Measurements from ENCODE around the gene POLN.

POLN gene

GRCh38 chr4:2150076-2150475 is 91.8 kb downstream of the POLN start:
- H3K79me2 ChIP-seq (ENCODE audit: insufficient read depth, low read length): no peaks in the 10 kb centered on the region
- TF ChIP-seq EZH2phosphoT487 (IDR thresholded peaks at IDR 0.05; ENCODE audit: borderline replicate concordance): no peak
- TF ChIP-seq, protein P1, sequence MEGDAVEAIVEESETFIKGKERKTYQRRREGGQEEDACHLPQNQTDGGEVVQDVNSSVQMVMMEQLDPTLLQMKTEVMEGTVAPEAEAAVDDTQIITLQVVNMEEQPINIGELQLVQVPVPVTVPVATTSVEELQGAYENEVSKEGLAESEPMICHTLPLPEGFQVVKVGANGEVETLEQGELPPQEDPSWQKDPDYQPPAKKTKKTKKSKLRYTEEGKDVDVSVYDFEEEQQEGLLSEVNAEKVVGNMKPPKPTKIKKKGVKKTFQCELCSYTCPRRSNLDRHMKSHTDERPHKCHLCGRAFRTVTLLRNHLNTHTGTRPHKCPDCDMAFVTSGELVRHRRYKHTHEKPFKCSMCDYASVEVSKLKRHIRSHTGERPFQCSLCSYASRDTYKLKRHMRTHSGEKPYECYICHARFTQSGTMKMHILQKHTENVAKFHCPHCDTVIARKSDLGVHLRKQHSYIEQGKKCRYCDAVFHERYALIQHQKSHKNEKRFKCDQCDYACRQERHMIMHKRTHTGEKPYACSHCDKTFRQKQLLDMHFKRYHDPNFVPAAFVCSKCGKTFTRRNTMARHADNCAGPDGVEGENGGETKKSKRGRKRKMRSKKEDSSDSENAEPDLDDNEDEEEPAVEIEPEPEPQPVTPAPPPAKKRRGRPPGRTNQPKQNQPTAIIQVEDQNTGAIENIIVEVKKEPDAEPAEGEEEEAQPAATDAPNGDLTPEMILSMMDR (conservative IDR thresholded peaks at IDR 0.05; ENCODE audit: low read length): no peak
- H3F3A ChIP-seq (ENCODE audit: low read depth): no peaks in the 10 kb centered on the region
- H4K20me1 ChIP-seq (ENCODE audit: insufficient read depth, low read length, poor library complexity, severe bottlenecking): no peaks in the 10 kb centered on the region
- no peaks in the 10 kb centered on the region for H3K27me3 ChIP-seq (ENCODE audit: insufficient read depth, low read length, poor library complexity, severe bottlenecking)
- H3K36me3 ChIP-seq (ENCODE audit: insufficient read depth, low read length): no peaks in the 10 kb centered on the region
- no peak overlapping the region for H3K4me2 ChIP-seq (ENCODE audit: low read depth, low read length, poor library complexity, severe bottlenecking)
- H3K9me2 ChIP-seq (replicated peaks; ENCODE audit: low read depth, low read length): no peaks in the 10 kb centered on the region
- H2AFZ ChIP-seq (ENCODE audit: low read length): no peak overlapping the region
- H3K9ac ChIP-seq (ENCODE audit: low read depth, low read length, poor library complexity, severe bottlenecking): no peak overlapping the region
- no peak overlapping the region for H3K4me3 ChIP-seq (ENCODE audit: low read length, poor library complexity, severe bottlenecking)
- H3K4me1 ChIP-seq (ENCODE audit: insufficient read depth, low read length, poor library complexity, severe bottlenecking): no peaks in the 10 kb centered on the region
- no peaks in the 10 kb centered on the region for H3K9me3 ChIP-seq (ENCODE audit: insufficient read depth, low read depth, low read length)

GRCh38 chr4:2142630-2143427 is 99.1 kb downstream of the POLN start:
- Histone ChIP-seq H3K9me2 (replicated peaks; ENCODE audit: low read depth, low read length) (no peaks in the 10 kb centered on the region), H2AFZ (ENCODE audit: low read length) (no peak overlapping the region), H3K9me3 (ENCODE audit: insufficient read depth, low read depth, low read length) (no peaks in the 10 kb centered on the region), H3K4me1 (ENCODE audit: insufficient read depth, low read length, poor library complexity, severe bottlenecking) (no peaks in the 10 kb centered on the region), H3F3A (ENCODE audit: low read depth) (no peaks in the 10 kb centered on the region), H3K4me2 (ENCODE audit: low read depth, low read length, poor library complexity, severe bottlenecking) (no peak overlapping the region), H3K4me3 (ENCODE audit: low read length, poor library complexity, severe bottlenecking) (no peak overlapping the region), H3K36me3 (ENCODE audit: insufficient read depth, low read length) (no peaks in the 10 kb centered on the region), H3K27me3 (ENCODE audit: insufficient read depth, low read length, poor library complexity, severe bottlenecking) (no peaks in the 10 kb centered on the region), H4K20me1 (ENCODE audit: insufficient read depth, low read length, poor library complexity, severe bottlenecking) (no peaks in the 10 kb centered on the region), H3K9ac (ENCODE audit: low read depth, low read length, poor library complexity, severe bottlenecking) (no peak overlapping the region), H3K79me2 (ENCODE audit: insufficient read depth, low read length) (no peaks in the 10 kb centered on the region)
- no peak for TF ChIP-seq EZH2phosphoT487 (IDR thresholded peaks at IDR 0.05; ENCODE audit: borderline replicate concordance)
- TF ChIP-seq, protein P1 (conservative IDR thresholded peaks at IDR 0.05; ENCODE audit: low read length): no peak

DNA sequence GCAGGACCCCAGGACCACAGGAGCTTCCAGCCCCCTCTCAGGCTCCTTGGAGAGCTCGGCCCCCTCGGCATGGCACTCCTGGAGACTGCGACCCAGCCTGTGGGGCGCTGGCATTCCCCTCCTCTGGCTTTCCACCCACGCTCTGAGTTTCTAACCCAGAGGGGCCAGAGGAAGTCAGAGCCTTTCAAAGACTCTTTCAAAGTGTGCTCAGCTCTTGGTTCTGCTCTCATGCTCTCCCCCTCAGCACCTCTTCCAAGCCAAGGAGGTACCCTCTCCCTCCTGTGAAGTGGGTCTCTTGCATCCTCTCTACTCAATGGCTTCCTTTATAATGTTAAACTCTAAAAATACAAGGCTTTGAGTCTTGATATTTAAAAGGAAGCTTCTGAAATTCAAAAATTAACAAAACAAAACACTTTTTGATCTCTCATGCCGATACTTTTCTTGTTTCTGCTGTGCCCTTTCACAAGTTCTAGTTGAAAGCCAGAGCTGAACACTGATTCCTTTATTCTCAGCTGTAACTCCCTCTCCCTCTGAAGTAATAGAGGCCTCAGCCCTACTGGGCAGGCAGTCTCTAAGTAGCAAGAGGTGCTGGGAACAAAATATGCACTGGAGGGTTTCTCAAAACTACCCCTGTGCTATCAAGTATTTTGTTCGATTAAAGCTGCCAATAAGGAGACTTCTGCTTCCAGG is 100.0 kb downstream of the POLN start:
- Histone ChIP-seq H2AFZ (ENCODE audit: low read length) (no peak overlapping the region), H3K9me3 (ENCODE audit: insufficient read depth, low read depth, low read length) (no peaks in the 10 kb centered on the region), H3K36me3 (ENCODE audit: insufficient read depth, low read length) (no peaks in the 10 kb centered on the region), H3K9ac (ENCODE audit: low read depth, low read length, poor library complexity, severe bottlenecking) (no peak overlapping the region), H3K79me2 (ENCODE audit: insufficient read depth, low read length) (no peaks in the 10 kb centered on the region), H3K9me2 (replicated peaks; ENCODE audit: low read depth, low read length) (no peaks in the 10 kb centered on the region), H3K4me3 (ENCODE audit: low read length, poor library complexity, severe bottlenecking) (no peak overlapping the region), H3K27me3 (ENCODE audit: insufficient read depth, low read length, poor library complexity, severe bottlenecking) (no peaks in the 10 kb centered on the region), H3K4me1 (ENCODE audit: insufficient read depth, low read length, poor library complexity, severe bottlenecking) (no peaks in the 10 kb centered on the region), H3F3A (ENCODE audit: low read depth) (no peaks in the 10 kb centered on the region), H3K4me2 (ENCODE audit: low read depth, low read length, poor library complexity, severe bottlenecking) (no peak overlapping the region), H4K20me1 (ENCODE audit: insufficient read depth, low read length, poor library complexity, severe bottlenecking) (no peaks in the 10 kb centered on the region)
- TF ChIP-seq, protein P1 (conservative IDR thresholded peaks at IDR 0.05; ENCODE audit: low read length): no peak
- TF ChIP-seq EZH2phosphoT487 (IDR thresholded peaks at IDR 0.05; ENCODE audit: borderline replicate concordance): no peak

Data from Loucy (cell line).